Vagina (tissue), 2 donors: ENCODE results near the gene ZIC5.

Experiments
- POLR2A ChIP-seq, 2 donors: fragments of 450-650 bp; IDR thresholded peaks; one replicate each; pipeline ENCODE4 v1.6.1; 2017; ENCODE audit warnings: antibody characterized with exemption in 2 of 2, mild to moderate bottlenecking in 2 of 2, moderate library complexity in 2 of 2
- TF ChIP-seq, protein P1 (sequence below), 3 experiments: fragments of 450-650 bp in 2 of 3; fragments of 200-600 bp in 1 of 3; sonication (generic) in 1 of 3; IDR thresholded peaks; one replicate each; pipeline ENCODE4 v1.5.1; 2017 to 2019; ENCODE audit warnings: antibody characterized with exemption in 3 of 3, mild to moderate bottlenecking in 2 of 3, moderate library complexity in 2 of 3

DNA sequence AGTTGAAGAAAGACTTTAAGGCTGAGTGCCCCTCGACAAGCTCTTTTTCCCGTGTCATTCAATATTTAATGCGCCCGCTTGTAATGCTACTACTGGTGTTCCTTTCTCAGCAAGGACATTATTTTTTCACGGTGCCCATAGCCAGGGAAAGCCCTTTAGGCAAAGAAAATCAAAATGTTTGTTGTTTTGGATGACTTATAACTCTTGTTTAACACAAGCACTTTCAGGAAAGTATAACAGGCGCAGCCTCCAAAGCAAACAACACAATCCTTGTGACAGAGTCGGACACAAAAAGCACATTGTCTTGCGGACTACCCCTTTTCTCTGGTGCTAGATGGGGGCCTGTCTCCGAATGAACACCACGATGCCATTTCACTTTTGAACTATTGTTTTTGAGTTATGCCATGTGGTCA, 12.4 kb downstream of the ZIC5 start:
- TF ChIP-seq, protein P1, sequence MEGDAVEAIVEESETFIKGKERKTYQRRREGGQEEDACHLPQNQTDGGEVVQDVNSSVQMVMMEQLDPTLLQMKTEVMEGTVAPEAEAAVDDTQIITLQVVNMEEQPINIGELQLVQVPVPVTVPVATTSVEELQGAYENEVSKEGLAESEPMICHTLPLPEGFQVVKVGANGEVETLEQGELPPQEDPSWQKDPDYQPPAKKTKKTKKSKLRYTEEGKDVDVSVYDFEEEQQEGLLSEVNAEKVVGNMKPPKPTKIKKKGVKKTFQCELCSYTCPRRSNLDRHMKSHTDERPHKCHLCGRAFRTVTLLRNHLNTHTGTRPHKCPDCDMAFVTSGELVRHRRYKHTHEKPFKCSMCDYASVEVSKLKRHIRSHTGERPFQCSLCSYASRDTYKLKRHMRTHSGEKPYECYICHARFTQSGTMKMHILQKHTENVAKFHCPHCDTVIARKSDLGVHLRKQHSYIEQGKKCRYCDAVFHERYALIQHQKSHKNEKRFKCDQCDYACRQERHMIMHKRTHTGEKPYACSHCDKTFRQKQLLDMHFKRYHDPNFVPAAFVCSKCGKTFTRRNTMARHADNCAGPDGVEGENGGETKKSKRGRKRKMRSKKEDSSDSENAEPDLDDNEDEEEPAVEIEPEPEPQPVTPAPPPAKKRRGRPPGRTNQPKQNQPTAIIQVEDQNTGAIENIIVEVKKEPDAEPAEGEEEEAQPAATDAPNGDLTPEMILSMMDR (IDR thresholded peaks at IDR 0.05): no peak
- TF ChIP-seq POLR2A (IDR thresholded peaks at IDR 0.05): no peak
